ENCODE measurements around the gene TSPYL6.

Gene TSPYL6

GRCh38 chr2:54255230-54256090 is 569 bp downstream of the TSPYL6 start:
- no peak for DNase-seq

GRCh38 chr2:54254180-54254579 is 1.8 kb downstream of the TSPYL6 start:
- DNase-seq, result no peak

- DNase-seq, result no peak
Measured at GRCh38 chr2:54249629-54250028, 6.4 kb downstream of the TSPYL6 start.

GRCh38 chr2:54247115-54247514 is 8.9 kb downstream of the TSPYL6 start:
- DNase-seq, result no peak

- DNase-seq, result no peak
Measured at GRCh38 chr2:54240515-54241469, 15.2 kb downstream of the TSPYL6 start.

DNA sequence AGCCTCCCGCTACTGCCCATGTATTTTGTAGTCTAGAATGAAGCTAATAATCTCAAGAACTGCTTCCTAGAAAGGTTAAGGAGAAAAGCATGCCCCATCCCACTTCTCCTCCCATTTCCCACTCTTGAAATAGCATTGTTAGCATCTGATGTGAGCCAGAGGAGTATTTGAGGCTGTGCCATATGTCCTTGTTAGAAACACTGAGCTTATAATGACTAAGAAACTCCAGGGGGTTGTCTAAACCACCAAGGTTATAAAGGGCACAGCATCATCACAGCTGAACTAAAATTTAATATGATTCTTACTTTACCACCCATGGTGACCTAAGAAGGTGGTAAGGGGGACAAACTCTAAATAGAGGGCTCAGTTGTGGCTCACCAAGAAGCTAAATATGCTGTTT is 16.6 kb downstream of the TSPYL6 start:
- DNase-seq, result no peak

DNA sequence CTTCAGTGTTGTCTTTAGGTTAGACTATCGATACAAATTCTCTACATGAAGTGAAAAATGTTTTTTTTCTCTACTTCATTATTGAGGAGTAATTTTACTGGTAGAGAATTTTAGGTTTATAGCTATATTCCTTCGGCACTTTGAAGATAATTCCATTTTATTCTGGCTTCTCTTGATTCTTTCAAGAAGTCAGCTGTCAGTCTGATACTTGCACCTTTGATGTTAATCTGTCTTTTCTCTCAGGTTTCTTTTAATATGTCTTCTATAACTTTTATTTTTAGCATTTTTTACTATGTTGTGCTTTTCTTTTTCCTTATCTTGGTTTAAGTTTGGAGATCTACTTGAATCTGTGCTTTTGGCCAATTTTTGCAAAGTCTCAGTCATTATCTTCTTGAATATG is 18.6 kb downstream of the TSPYL6 start:
- DNase-seq, result no peak

- no peak for DNase-seq
Measured at GRCh38 chr2:54233832-54234649, 22.0 kb downstream of the TSPYL6 start.

DNA sequence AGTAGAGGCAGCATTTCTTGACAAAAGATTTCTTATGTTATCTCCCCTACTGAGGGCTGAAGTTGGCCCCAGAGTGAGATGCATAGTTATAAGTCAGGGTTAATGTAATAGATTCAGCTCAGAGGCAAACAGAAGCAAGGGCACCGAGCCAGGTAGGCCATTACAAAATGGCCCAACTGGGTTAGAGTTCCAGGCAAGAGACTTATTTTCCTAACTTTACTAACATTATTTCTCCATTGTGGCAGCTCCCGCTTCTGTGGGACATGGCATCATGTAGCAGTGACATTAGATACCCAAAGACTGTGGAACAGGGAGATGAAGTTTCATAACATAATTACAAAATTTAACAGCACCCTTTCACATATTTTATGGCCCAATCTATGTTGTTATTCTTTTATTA is 27.1 kb downstream of the TSPYL6 start:
- no peak for DNase-seq

DNA sequence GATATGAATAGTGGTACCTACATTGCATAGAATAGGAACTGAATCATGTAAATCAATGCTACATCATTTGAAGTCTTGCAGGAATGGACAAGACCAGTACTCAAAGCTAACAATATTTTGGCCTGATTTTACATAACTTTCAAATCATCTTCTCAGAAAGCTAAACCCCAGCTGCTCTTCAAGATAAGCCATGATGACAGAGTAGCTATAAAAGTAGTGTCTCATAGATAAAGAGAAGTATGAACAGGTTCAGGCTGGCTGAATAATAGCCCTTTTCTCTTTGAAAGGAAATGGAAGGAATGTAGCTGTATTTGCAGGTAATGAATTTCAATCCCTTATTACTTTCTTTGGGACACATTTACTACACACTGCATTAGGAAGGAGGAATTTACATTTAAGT is 28.2 kb downstream of the TSPYL6 start:
- no peak for DNase-seq

- DNase-seq, result no peak
Measured at GRCh38 chr2:54226260-54226659, 29.8 kb downstream of the TSPYL6 start.

DNA sequence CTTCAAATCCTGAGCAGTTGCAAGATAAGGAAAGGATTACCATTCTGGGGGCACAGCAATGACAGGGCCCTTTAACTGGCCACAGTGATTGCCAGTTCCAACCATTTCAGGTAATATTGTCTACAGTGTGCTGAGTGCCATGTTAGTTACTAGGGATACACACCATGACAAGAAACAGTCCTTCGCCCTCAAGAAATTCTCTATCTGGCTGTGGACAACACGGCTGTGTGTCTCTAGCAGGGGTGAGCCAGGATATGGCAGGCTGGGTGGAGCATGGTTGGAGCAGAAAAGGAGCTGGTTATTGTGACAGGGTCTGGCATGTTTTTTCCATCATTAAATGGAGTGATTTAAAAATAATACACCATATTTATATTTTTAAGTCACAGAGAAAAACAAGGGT is 31.0 kb downstream of the TSPYL6 start:
- DNase-seq, result no peak

DNA sequence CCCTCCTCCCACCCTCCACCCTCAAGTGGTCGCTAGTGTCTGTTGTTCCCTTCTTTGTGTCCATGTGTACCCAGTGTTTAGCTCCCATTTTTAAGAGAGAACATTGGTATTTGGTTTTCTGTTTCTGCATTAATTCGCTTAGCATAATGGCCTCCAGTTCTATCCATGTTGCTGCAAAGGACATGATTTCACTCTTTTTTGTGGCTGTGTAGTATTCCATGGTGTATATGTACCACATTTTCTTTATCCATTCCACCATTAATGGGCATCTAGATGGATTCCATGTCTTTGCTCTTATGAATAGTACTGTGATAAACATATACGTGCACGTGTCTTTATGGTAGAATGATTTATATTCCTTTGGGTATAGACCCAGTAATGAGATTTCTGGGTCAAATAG is 42.9 kb downstream of the TSPYL6 start:
- DNase-seq, result no peak

GRCh38 chr2:54212456-54212855 is 43.6 kb downstream of the TSPYL6 start:
- DNase-seq, result no peak

GRCh38 chr2:54209379-54209778 is 46.6 kb downstream of the TSPYL6 start:
- DNase-seq, result no peak

DNA sequence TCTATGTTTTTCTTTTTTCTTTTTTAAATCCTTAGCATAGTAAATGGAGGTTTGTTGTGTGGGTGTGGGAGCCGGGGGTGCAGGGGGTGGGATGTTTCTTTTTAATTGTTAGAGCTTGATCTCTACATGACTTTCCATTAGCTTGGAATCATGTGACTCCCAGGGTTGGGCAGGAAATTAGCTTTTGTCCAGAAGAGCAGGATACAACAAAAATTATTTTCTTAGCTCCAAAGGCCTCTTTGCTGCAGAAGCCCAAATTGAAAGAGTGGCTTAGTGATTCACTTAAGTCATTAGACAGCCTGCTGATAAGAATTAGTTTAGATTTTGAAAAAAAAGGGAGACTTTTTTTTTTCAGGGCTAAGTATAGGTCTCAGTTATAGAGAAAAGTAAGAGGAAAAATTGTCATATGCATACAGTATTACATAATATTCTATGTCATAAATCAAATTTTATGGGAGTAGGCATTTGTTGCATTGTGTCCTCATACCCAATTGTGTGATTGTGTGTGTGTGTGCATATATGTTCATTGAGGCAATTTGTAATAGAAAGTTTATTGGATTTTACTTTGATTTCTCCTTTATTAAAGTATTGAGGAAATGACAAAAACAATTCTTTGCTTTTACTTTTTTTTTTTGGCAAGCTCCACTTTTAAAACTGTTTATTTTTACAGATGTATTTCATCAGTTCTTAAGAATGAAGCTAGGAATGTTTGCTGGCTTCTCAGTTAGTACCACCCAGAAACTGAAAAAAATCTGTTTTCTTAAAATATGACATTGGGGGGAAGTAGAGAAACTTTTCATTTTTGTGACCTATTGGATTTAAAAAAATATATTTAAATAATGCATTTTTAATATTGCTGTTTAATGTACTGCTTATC is 47.4 kb downstream of the TSPYL6 start:
- no peak for DNase-seq

- DNase-seq, result no peak
Measured at GRCh38 chr2:54207666-54208195, 48.3 kb downstream of the TSPYL6 start.

- peak; percentile 14 for DNase-seq
Measured at GRCh38 chr2:54206596-54206995, 49.4 kb downstream of the TSPYL6 start.

GRCh38 chr2:54204476-54204875 is 51.6 kb downstream of the TSPYL6 start:
- DNase-seq, result no peak
